Epidermal melanocyte (primary cell): ENCODE measurements around the gene PLCH1.

Experiments
- DNase-seq: peaks from one replicate; pipeline ENCODE4 v3.0.0; 2011; ENCODE audit warnings: low spot score; ENCODE audit not compliant: insufficient read length

The PLCH1 gene

DNA sequence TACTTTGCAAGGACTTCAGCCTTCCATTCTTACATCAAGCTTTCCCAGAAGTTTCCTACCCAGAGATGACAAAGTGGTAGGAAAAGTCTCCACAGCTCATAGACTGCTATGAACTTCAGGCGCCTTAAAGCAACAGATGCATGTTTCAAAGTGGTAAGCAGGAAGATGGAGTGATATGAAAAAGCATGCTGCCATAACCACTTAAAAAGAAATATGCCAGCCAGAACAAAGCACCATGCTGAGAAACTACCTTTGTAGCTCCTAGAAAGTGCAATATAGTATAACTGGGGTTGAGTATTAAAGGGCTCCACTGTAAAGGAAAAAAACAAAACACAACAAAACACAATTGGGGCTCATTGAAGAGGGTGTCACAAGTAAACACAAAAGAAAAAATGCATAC lies 259.0 kb downstream of the PLCH1 start:
- DNase-seq, result no peak

DNA sequence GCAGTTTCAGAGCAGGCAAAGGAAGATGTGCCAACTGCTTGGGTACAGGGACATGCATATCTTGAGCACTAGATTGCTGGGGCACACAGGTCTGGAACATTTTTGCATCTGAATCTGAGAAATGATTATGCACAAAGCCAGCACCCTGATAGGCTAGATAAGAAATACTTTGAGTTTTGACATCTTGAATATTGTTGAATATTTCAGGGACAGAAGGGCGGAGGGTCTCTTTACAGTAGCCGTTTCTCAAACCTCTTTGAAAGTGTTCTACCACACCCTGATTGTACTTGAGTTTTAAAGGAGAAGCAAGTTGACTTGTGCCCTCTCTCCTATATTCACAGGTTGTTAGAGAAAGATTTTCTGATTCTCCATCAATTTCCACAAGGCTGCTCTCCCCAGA lies 263.3 kb downstream of the PLCH1 start:
- DNase-seq, result no peak

DNA sequence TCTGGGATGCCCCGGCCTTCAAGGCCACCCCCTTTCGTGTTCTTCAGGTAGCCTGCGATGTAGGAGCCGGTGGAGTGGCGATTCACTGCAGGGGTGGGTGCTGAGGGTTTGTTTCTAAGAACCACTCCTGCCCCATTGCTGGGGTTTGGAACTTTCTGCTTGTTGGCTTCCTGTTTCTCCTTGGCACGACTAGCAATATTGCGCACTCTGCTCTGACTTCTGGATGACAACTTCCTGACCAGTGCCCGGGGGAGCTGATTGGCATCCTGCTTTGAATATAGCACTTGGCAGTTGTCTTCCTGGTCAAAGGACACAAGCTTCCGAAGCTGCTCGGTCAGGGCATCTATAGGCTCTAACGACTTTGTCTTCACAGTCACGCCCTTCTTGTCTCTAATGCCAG lies 263.8 kb downstream of the PLCH1 start:
- DNase-seq, result no peak

- no peak for DNase-seq
Observed at GRCh38 chr3:155465664-155466063, 279.2 kb downstream of the PLCH1 start.

DNA sequence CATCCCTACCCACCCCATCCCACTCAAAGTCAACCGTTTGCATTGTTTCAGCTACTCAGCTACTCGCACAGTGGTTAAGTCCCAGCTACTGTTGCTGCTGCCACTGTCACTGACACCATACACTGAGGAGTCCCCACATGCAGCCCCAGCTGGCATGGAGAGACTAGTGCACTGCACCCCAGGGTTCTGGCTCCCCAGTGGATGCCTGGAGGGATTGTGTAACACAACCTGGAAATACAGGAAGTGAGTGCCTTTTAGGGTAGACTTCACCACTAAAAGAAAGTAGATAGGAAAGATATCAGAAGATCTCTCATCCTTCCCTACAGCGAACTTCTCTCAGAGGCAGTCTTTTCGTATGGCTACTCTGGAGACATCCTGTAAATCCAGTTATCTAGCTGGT lies 282.2 kb downstream of the PLCH1 start:
- DNase-seq, result no peak

DNA sequence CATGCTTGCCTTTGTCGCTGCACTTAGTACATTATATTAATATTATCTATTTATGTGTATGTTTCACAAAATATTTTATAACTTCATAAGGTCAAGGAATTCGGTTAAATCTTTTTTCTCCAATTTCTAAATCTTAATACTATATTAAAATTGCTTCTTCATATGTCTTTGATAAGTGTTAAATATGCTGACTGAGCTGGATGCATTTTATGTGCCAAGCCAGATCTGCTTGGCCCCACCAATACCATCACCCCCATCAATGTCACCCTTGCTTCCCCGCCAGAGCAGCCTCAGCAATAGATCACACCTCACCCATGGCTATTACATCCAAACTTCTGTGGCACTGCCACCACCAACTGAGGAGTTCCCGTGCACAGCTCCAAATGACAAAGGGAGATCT lies 287.3 kb downstream of the PLCH1 start:
- DNase-seq, result no peak

- no peak for DNase-seq
Observed at GRCh38 chr3:155455765-155456164, 289.1 kb downstream of the PLCH1 start.

- no peak for DNase-seq
Observed at GRCh38 chr3:155453512-155453911, 291.4 kb downstream of the PLCH1 start.

GRCh38 chr3:155449613-155450267 lies 295.1 kb downstream of the PLCH1 start:
- DNase-seq, result no peak

DNA sequence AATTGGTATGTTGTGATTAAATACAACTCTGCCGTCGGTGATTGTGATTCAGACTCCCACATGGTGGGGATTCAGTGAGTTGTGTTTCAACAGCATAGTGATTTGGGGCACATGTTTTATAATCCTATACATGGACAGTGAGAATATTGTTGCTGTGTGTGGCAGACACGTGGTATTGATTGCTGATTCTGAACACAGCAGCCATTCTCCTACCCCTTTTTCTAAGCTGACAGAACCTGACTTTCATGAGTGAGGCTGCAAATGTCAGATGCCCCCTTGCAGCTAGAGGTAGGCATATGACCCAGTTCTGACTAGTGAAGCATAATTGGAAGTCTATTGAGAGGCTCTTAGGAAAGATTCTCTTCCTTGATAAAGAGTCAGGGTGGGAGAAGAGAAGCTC lies 296.3 kb downstream of the PLCH1 start:
- DNase-seq, result no peak

DNA sequence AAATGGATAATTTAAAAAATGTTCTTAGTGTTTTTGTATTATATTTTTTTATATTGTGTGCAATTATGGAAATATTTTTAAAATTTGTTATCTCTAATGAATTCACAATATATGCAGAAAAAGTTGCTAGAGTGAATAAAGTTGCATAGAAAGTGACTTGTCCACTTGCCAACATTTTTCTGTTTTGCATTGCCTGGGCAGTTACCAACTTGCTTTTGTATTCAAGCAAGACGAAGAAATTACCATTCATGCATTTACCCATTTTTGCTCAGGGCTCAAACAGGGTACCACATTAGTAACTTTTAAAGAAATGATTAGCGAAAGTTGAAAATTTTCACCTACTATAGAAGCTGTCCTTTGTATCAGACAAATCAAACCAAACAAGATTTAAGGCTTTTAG lies 298.5 kb downstream of the PLCH1 start:
- DNase-seq, result no peak

DNA sequence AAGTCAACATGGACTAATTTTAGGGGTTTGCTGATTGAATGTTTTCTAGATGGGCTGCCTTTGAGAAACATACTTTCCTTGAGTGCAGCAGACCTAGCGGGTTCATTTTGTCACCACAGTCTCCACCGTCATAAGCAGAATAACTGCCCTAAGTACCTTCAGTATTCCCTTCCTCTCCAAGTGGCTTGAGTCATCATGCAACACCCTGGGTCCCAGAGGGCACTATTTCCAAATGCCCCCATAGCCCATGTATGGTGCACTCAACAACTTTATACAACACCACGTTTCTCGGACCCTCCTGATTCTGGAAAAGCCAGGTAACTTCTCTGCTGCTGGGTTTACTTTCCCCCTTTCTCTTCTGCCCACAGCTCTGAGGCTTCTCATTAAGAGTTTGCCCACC lies 300.1 kb downstream of the PLCH1 start:
- no peak for DNase-seq

GRCh38 chr3:155443815-155444214 lies 301.1 kb downstream of the PLCH1 start:
- no peak for DNase-seq

DNA sequence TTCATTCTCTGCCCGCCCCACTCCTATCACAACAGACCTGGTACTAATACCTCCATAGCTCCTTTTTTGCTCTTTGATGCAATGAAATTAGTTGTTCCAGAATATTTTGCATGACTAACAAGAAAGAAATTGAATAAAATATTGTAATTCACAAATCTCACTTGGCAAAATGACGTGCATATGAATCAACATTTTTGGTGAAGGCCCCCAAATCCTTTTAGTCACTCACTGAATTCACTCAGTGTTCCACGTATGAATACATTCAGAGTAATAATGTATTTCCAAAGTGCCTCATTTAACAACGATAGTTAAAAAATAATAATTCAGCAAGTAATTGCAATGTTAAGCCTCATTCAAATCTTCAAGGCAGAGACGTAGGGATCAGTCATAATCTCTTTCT lies 302.8 kb downstream of the PLCH1 start:
- no peak for DNase-seq

DNA sequence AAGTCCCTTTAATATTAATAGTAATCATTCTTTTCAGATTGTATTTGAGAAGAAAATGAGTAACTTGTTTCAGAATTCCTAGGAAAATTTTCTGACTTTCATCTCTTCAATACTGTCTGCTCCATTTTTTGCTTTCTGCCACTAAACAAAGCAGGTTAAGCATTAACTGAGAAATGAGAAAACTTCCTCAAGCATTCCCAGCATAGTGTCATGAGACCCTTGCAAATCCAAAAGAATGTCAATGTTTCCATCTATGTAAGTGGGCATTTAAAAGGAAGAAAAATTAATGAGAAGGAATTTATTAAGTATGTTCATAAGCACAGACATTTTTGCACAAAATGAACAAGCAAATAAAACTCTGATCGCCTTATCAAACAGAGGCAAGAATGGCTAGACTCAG lies 303.4 kb downstream of the PLCH1 start:
- DNase-seq, result no peak

DNA sequence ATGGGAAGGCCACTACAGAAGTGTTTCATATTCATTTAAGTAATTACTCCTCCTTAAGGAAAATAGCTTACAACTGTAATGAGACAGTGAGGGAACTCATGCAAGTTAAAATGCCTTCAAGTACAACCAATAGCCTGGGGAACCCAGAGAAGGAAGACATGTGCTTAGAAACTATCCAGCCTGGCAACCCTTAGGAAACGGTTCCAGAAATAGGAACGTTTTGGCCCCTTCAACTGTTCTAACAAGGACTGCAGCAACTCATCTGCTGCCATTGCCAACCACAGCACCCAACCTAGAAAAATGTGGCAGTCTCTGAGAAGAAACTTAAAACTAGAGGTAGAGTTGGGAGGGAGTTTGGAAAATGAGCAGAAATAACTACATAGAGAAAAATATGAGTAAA lies 303.8 kb downstream of the PLCH1 start:
- no peak for DNase-seq

- DNase-seq, result no peak
Observed at GRCh38 chr3:155435821-155436220, 309.1 kb downstream of the PLCH1 start.

GRCh38 chr3:155431856-155432570 lies 312.9 kb downstream of the PLCH1 start:
- no peak for DNase-seq

GRCh38 chr3:155428563-155428962 lies 316.3 kb downstream of the PLCH1 start:
- no peak for DNase-seq

DNA sequence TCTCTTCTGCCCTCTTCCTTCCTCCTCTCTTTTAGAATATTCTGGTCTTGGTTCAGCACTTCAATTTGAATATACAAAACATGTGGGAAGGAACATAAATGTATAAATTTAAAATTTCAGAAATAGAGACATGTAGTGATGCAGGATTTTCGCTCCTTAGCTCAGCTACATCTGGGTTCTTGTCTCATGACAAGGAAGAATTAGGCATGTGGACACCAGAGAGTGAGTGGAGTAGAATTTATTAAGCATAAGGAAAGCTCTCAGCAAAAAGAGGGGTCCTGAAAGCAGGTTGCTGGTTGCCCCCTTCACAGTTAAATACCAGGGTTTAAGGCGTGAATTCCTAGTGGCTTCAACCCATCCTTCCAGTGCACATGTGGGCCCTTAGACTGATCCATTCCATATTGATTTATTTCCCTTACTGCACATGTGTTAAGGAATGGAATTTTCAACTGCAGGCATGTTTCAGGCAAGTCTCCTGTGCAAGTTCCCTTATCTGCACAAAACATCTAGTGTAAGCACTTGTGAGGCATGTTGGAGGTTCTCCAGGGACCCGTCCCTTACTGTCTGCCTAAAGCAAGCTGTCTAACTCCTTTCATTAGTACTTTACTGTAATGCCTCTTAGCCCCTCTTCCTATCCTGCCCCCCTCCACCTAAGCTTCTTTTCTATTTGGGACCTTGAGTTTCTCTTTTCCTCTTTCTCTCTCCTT lies 318.2 kb downstream of the PLCH1 start:
- DNase-seq, result no peak

DNA sequence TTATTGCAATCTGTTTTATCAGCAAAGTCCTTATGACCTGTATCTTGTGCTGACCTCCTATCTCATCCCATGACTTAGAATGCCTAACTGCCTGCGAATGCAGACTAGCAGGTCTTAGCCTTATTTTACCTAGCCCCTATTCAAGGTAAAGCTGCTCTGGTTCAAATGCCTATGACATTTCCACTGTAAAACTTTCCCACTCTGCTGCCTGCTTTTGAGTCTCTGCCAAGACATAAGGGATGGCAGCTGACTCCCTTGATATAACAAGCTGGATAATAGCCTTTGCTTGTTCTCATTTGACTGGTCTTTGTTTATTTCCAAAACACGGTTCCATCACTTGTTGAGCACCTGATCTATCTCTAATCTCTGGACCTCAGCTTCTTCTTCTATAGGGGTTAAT lies 319.5 kb downstream of the PLCH1 start:
- no peak for DNase-seq

DNA sequence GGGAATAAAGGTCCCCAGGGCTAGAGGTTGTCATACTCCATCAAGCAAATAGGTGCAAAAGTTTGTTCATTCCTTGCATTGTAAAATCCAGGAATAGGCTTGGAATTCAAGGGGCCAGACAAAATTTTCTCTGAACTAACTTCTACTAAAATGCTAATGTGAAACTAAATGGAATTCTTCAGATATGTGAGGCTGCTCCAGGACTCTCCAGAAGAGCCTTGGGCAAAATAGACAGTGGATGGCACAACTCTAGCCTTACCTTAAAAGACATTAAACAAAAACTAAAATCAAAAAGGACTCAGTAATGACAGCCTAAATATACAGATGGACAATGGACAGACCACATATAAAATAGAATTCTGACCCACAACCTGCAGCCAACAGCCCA lies 320.6 kb downstream of the PLCH1 start:
- DNase-seq, result no peak
